ENCODE results near the gene MCUB.
"Not testable (repeated sequence)": the region's sequence is repeated elsewhere in the genome, so short reads cannot be mapped to it uniquely, and the experiment has no call there.

MCUB gene

DNA sequence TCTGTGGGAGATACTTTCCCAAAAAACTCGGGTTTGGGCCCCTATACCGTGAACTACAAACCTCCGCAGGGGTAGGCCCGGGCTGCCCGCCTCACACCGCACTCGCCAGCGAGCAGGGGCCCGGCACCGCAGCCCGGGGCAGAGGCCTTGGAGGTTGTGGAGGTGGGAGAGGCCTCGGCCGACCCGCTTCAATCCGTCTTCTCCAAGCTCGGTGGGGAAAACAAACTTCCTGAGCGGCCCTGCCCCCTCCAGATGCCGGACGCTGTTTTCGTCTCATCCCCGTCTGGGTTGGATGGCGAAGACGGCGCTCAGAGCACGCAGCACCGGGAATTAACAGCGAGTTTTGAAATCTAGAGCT is 442 bp upstream of the MCUB start:
- Histone ChIP-seq H3K27me3 (ENCODE audit: control insufficient read depth, insufficient read depth, low read length) (no peaks in the 10 kb centered on the region), H3K9me3 (ENCODE audit: control insufficient read depth, low read length) (no peaks in the 10 kb centered on the region), H3K36me3 (ENCODE audit: control insufficient read depth, insufficient read depth, low read length) (no peaks in the 10 kb centered on the region), H3K4me1 (ENCODE audit: control insufficient read depth, insufficient read depth, low read length) (peaks cover 14% of the 10 kb centered on the region), H3K9ac (ENCODE audit: low read length) (peak overlapping the region; percentile 76), H3K4me3 (ENCODE audit: low read length) (peak overlapping the region; percentile 66)

DNA sequence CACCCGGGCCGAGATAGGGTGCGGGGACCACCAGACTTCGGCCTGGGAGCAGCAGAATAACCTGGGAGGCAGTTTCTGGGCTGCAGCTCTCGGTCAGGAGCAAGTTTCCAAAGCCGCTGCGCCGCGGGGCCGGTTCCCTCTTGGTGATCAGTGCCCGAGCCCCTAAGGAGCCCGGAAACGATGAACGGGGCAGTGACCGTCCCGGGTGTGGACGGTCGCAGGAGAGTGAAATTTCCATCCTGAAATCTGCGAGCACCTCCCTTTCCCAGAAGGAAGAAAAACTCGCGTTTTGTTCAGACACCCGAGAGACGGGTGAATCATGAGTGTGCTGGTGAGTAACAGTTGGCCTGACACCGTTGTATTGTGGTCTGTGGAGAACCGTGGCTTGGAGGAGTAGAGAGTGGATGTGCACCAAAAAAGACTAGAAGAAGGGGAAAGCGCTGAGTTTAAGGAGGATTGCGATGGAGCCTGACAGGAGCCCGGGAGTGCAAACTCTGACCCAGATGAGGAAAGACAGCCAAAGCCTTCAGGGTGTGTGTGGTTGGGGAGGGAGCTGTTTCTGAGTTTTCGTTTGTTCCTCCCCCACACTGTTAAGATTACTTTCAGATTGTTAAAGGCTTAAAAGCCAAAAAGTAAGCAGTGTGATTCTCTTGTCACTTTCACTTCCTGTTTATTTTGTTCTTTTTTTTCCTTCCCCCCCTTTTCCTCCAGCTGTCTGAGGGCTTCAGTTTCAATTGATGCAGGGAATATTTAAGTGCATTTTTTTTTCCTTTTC is 828 bp downstream of the MCUB start:
- Histone ChIP-seq H3K36me3 (ENCODE audit: control insufficient read depth, insufficient read depth, low read length) (no peaks in the 10 kb centered on the region), H3K4me1 (ENCODE audit: control insufficient read depth, insufficient read depth, low read length) (peaks cover 14% of the 10 kb centered on the region), H3K9me3 (ENCODE audit: control insufficient read depth, low read length) (no peaks in the 10 kb centered on the region), H3K4me3 (ENCODE audit: low read length) (peak overlapping the region; percentile 66), H3K9ac (ENCODE audit: low read length) (peak overlapping the region; percentile 76), H3K27me3 (ENCODE audit: control insufficient read depth, insufficient read depth, low read length) (no peaks in the 10 kb centered on the region)

DNA sequence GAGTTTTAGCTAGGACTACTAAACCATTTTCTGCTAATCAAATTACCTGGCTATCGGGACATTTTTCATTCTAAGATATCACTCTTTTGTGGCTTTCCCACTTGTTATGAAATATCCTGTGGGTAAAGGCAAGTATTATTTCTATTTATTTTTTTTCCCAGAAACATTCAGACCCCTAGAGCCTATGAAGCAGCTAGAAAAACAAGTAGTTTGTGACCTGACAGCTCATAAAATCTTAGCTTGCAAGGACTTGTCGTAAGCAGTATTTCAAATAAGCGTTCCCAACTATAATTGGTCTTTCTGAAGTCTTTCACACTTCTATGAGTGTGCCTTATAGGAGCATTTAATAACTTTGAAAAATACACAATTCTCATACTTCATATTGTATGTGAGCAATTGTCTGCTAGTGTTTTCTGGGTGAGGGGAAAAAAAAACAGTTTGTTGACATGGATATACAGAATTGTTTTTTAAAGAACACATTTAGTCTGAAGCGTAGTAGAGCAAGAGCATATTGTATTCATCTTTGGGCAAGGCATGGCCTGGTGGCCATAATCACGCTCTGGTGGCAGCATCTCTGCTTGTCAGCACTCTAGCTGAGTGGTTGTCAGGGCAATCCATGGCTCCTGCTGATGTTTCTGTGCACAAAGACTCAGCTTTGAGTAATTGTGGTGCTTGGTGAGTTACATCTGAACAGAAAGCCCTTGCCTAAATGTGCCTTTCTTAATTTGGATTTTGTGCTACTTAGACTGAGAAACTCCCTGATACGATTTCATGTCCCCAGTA is 2.6 kb downstream of the MCUB start:
- Histone ChIP-seq H3K4me3 (ENCODE audit: low read length) (no peak overlapping the region), H3K27me3 (ENCODE audit: control insufficient read depth, insufficient read depth, low read length) (no peaks in the 10 kb centered on the region), H3K36me3 (ENCODE audit: control insufficient read depth, insufficient read depth, low read length) (no peaks in the 10 kb centered on the region), H3K9me3 (ENCODE audit: control insufficient read depth, low read length) (no peaks in the 10 kb centered on the region), H3K4me1 (ENCODE audit: control insufficient read depth, insufficient read depth, low read length) (peaks cover 14% of the 10 kb centered on the region), H3K9ac (ENCODE audit: low read length) (no peak overlapping the region)

DNA sequence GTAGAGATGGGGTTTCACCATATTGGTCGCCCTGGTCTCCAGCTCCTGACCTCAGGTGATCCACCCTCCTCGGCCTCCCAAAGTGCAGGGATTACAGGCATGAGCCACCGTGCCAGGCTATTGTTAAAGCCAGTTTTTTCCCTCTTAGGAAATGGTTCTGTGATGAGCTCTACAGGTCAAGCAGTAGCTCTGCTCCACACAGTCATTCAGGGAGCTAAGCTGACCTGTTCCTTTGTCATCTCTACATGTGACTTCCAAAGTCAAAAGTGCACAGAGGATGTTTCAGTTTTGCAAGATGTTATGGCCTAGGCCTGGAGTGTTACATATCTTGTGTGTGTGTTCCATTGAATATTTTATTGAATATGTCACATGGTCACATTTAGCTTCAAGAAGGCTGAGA is 11.4 kb downstream of the MCUB start:
- no peaks in the 10 kb centered on the region for H3K36me3 ChIP-seq (ENCODE audit: control insufficient read depth, insufficient read depth, low read length)
- no peak overlapping the region for H3K9ac ChIP-seq (ENCODE audit: low read length)
- H3K27me3 ChIP-seq (ENCODE audit: control insufficient read depth, insufficient read depth, low read length) = no peaks in the 10 kb centered on the region
- no peaks in the 10 kb centered on the region for H3K9me3 ChIP-seq (ENCODE audit: control insufficient read depth, low read length)
- no peak overlapping the region for H3K4me3 ChIP-seq (ENCODE audit: low read length)
- peaks cover 4% of the 10 kb centered on the region for H3K4me1 ChIP-seq (ENCODE audit: control insufficient read depth, insufficient read depth, low read length)

DNA sequence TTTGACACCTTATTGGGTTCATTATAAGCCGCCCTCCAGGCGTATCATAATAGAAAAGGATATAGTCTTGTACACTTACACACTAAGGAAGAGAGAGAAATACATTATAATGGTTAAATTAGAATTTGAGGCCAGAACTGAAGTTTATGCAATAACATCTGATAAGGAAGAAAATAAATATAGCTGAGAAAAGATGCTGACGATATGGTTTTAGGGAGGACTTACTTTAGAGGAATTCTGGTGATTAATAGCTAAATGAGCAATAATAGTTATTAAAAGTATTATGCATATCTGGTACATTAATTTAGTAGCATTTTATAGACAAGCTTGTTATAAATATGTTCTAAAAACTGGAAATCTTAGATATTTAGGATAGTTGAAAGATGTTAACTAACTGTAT is 12.1 kb downstream of the MCUB start:
- Histone ChIP-seq H3K4me3 (ENCODE audit: low read length) (no peak overlapping the region), H3K27me3 (ENCODE audit: control insufficient read depth, insufficient read depth, low read length) (no peaks in the 10 kb centered on the region), H3K4me1 (ENCODE audit: control insufficient read depth, insufficient read depth, low read length) (peaks cover 4% of the 10 kb centered on the region), H3K9me3 (ENCODE audit: control insufficient read depth, low read length) (no peaks in the 10 kb centered on the region), H3K9ac (ENCODE audit: low read length) (no peak overlapping the region), H3K36me3 (ENCODE audit: control insufficient read depth, insufficient read depth, low read length) (no peaks in the 10 kb centered on the region)

DNA sequence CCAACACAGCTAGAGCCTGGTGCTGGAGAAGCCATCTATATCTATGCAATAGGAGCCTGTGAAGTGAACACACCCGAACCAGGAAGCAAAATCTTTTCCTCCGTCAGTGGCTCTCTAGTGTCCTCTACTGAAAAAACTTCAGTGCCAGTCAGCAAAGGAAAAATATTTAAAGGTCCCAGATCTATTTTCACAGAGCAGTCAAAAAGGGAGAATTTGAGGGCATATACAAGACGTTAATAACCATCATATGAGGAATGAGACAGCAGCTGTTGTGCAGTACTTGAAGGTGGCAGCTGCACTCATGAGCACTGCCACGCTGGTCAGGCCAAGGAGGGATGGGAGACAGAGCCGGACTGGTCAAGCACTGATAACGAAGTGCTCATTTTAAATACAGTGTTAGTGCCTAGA is 14.4 kb downstream of the MCUB start:
- Histone ChIP-seq H3K4me1 (ENCODE audit: control insufficient read depth, insufficient read depth, low read length) (peaks cover 4% of the 10 kb centered on the region), H3K36me3 (ENCODE audit: control insufficient read depth, insufficient read depth, low read length) (no peaks in the 10 kb centered on the region), H3K9ac (ENCODE audit: low read length) (no peak overlapping the region), H3K4me3 (ENCODE audit: low read length) (no peak overlapping the region), H3K9me3 (ENCODE audit: control insufficient read depth, low read length) (no peaks in the 10 kb centered on the region), H3K27me3 (ENCODE audit: control insufficient read depth, insufficient read depth, low read length) (no peaks in the 10 kb centered on the region)

DNA sequence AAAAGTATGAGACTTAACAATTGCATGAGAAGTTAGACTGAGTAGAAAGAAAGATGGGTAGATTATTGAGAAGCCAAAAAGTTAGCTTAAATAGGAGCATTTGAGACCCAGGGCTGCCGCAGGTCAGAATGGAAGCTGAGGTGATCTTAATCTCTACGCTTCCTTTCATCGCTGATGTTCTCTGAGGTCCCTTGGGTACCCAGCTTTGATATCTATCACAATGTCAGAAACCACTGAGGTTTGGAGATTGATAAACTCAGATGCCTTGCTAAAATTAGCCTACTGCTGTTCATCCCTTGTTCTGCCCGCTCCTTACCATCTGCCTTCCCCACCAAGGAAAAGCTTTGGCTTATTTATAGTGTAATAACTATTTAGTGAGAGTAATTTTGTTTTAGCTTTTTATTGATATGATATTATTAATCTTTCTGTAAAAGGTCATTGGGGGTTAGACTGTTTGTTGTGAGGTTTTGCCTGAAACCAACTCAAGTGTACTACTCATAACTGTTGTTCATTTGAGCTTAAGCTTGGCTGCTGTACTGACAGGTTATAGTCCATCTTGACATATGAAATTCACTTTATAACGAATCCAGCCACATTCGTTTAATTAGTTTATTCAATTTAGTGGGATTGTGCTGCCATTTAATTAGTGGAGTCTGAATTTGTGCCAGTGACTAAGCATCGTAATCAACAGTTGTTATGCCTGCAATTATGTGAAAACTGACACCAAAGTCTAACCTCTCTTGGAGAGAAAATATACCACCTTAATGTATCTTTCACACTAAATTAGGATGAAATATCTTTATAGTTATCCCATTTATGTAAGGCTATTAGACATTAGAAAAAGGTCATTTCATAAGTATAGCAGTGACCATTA is 15.1 kb downstream of the MCUB start:
- H3K9ac ChIP-seq (ENCODE audit: low read length) = no peak overlapping the region
- peaks cover 4% of the 10 kb centered on the region for H3K4me1 ChIP-seq (ENCODE audit: control insufficient read depth, insufficient read depth, low read length)
- no peaks in the 10 kb centered on the region for H3K9me3 ChIP-seq (ENCODE audit: control insufficient read depth, low read length)
- no peaks in the 10 kb centered on the region for H3K36me3 ChIP-seq (ENCODE audit: control insufficient read depth, insufficient read depth, low read length)
- H3K27me3 ChIP-seq (ENCODE audit: control insufficient read depth, insufficient read depth, low read length) = no peaks in the 10 kb centered on the region
- H3K4me3 ChIP-seq (ENCODE audit: low read length) = no peak overlapping the region

DNA sequence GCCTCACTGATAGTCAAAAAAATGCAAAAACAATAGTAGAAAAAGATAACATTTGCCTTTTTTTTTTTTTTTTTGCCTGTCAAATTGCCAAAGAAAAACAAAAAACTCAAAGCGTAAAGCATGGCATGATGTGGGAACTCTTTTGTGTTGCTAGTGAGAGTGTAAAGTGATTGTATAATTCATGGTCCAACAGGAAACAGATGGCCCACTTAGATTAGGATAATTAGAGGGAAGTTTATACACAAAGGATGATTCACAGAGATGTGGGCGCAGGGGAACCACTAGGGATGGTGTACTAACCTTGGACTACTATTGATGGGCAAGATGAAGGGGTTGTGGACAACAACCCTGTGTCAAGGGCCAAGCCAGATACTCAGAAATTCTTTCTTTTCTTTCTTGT is 16.4 kb downstream of the MCUB start:
- Histone ChIP-seq H3K27me3 (ENCODE audit: control insufficient read depth, insufficient read depth, low read length) (no peaks in the 10 kb centered on the region), H3K4me1 (ENCODE audit: control insufficient read depth, insufficient read depth, low read length) (peaks cover 4% of the 10 kb centered on the region), H3K9me3 (ENCODE audit: control insufficient read depth, low read length) (no peaks in the 10 kb centered on the region), H3K4me3 (ENCODE audit: low read length) (no peak overlapping the region), H3K9ac (ENCODE audit: low read length) (no peak overlapping the region), H3K36me3 (ENCODE audit: control insufficient read depth, insufficient read depth, low read length) (no peaks in the 10 kb centered on the region)

DNA sequence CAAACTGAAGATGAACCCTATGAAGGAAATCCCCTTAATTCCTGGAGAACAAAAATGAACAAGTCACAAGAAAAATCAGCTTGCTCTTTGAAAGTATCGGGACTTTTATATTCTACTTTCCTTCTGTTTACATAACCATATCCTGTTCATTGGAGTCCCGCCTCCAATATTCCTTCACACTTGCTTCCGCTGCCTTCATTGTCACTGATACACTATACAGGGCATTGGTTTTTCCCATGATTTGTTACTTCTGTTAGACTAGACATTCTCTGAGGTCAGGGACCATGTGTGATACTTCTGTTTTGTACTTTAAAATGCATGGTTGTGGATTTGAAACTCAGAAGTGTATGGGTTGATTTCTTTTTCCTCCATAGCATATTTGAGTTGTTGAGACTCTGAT is 18.8 kb downstream of the MCUB start:
- no peak overlapping the region for H3K4me3 ChIP-seq (ENCODE audit: low read length)
- H3K36me3 ChIP-seq (ENCODE audit: control insufficient read depth, insufficient read depth, low read length) = no peaks in the 10 kb centered on the region
- H3K27me3 ChIP-seq (ENCODE audit: control insufficient read depth, insufficient read depth, low read length) = no peaks in the 10 kb centered on the region
- peaks cover 4% of the 10 kb centered on the region for H3K4me1 ChIP-seq (ENCODE audit: control insufficient read depth, insufficient read depth, low read length)
- no peak overlapping the region for H3K9ac ChIP-seq (ENCODE audit: low read length)
- no peaks in the 10 kb centered on the region for H3K9me3 ChIP-seq (ENCODE audit: control insufficient read depth, low read length)

DNA sequence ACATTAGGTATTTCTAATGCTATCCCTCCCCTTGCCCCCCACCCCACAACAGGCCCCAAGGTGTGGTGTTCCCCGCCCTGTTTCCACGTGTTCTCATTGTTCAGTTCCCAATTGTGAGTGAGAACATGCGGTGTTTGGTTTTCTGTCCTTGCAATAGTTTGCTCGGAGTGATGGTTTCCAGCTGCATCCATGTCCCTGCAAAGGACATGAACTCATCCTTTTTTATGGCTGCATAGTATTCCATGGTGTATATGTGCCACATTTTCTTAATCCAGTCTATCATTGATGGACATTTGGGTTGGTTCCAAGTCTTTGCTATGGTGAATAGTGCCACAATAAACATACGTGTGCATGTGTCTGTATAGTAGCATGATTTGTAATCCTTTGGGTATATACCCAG is 20.0 kb downstream of the MCUB start:
- not testable (repeated sequence) for H3K4me1 ChIP-seq (ENCODE audit: control insufficient read depth, insufficient read depth, low read length); H3K4me3 ChIP-seq (ENCODE audit: low read length); H3K36me3 ChIP-seq (ENCODE audit: control insufficient read depth, insufficient read depth, low read length); H3K9ac ChIP-seq (ENCODE audit: low read length); H3K9me3 ChIP-seq (ENCODE audit: control insufficient read depth, low read length); H3K27me3 ChIP-seq (ENCODE audit: control insufficient read depth, insufficient read depth, low read length)

DNA sequence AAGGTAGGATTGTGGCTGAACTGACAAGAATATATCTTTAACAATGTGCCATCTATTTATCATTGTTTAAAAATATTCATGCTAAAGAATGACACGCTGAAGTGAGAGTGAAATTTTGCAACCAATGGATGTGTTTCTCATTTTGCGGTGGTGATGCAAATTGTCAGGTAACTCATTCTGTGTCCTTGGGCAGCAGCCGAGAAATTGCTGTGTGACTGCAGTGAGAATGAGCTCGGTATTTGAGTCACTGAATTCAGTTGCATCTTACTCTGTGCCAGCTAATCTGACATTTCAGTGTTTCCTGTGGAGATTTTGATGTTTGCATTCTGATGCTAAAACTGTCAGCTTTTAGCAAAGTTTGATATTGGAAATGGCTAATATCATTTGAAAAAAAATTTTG is 28.1 kb downstream of the MCUB start:
- H3K36me3 ChIP-seq (ENCODE audit: control insufficient read depth, insufficient read depth, low read length) = no peaks in the 10 kb centered on the region
- H3K9me3 ChIP-seq (ENCODE audit: control insufficient read depth, low read length) = no peaks in the 10 kb centered on the region
- H3K4me3 ChIP-seq (ENCODE audit: low read length) = no peak overlapping the region
- no peaks in the 10 kb centered on the region for H3K4me1 ChIP-seq (ENCODE audit: control insufficient read depth, insufficient read depth, low read length)
- H3K27me3 ChIP-seq (ENCODE audit: control insufficient read depth, insufficient read depth, low read length) = no peaks in the 10 kb centered on the region
- no peak overlapping the region for H3K9ac ChIP-seq (ENCODE audit: low read length)

DNA sequence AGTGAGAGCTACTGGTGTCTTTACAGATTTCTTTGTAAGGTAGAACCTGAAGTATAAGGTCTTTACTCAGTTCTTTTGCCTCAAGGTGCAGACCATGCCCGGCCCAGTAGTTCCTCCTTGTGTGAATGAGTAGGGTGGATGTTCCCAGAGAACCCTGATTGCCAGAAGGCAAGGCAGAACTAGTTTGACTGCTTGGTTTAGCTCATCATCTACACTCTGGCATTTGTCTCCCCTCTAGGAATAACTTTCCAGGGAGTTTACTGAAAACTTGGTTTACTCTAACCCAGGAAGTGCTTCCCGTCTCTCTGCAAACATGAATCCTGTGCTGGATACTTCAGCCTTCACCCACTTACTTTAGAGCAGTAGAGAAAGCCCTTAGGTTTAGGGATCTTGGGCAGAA is 29.1 kb downstream of the MCUB start:
- H3K9me3 ChIP-seq (ENCODE audit: control insufficient read depth, low read length) = no peaks in the 10 kb centered on the region
- H3K27me3 ChIP-seq (ENCODE audit: control insufficient read depth, insufficient read depth, low read length) = no peaks in the 10 kb centered on the region
- no peaks in the 10 kb centered on the region for H3K4me1 ChIP-seq (ENCODE audit: control insufficient read depth, insufficient read depth, low read length)
- no peak overlapping the region for H3K9ac ChIP-seq (ENCODE audit: low read length)
- H3K4me3 ChIP-seq (ENCODE audit: low read length) = no peak overlapping the region
- H3K36me3 ChIP-seq (ENCODE audit: control insufficient read depth, insufficient read depth, low read length) = no peaks in the 10 kb centered on the region
